Right lobe of liver (tissue), 6 donors: ENCODE results near the gene PAQR6. TPM values are rescaled to one million over a fixed set of nuclear protein-coding genes. Genes with fewer than 3 reads are reported as not detected.

Experiments used
- ATAC-seq, 4 donors: fragments of 200-7000 bp; cut with Tn5 transposase; one replicate each; pipeline ENCODE4 v1.9.1; 2020; ENCODE audit warnings: mild to moderate bottlenecking in 4 of 4, moderate library complexity in 4 of 4
- DNase-seq, 3 donors: peaks; one replicate each; pipeline ENCODE4 v3.0.0-alpha.2; 2020
- H3K27ac ChIP-seq, 3 donors: fragments of 200-600 bp; one replicate each; pipeline ENCODE4 v1.8.0; 2022
- H3K27me3 ChIP-seq, 2 donors: fragments of 200-600 bp; one replicate each; pipeline ENCODE4 v1.8.0; 2022
- H3K36me3 ChIP-seq, 4 donors: fragments of 200-600 bp; sonication (generic) in 1 of 4; one replicate each; pipeline versions ENCODE4 v1.5.1 to v1.8.0; 2017 to 2022; ENCODE audit warnings: control low read depth in 1 of 4
- H3K4me1 ChIP-seq, 4 donors: fragments of 200-600 bp; sonication (generic) in 1 of 4; one replicate each; pipeline versions ENCODE4 v1.5.1 to v1.8.0; 2017 to 2022; ENCODE audit warnings: control low read depth in 1 of 4
- H3K4me3 ChIP-seq, 3 donors: fragments of 200-600 bp; one replicate each; pipeline ENCODE4 v1.8.0; 2022
- H3K9me3 ChIP-seq, 4 donors: fragments of 200-600 bp; sonication (generic) in 1 of 4; one replicate each; pipeline versions ENCODE4 v1.5.1 to v1.8.0; 2017 to 2022; ENCODE audit warnings: control low read depth in 1 of 4
- POLR2A ChIP-seq: fragments of 450-650 bp; IDR thresholded peaks from one replicate; pipeline ENCODE4 v1.6.1; 2017; ENCODE audit warnings: antibody characterized with exemption, mild to moderate bottlenecking
- WGBS: methylation state at CpG from one replicate; pipeline ENCODE4 v1.1.6; 2018; ENCODE audit warnings: low coverage, low lambda C conversion rate; ENCODE audit not compliant: insufficient coverage; ENCODE audit errors: missing lambda C conversion rate; 5-methylcytosine and 5-hydroxymethylcytosine counted together
- intact Hi-C, 2 donors: fragments of 100-400 bp; cut with DNase I; formaldehyde crosslinking; loops; one replicate each; pipeline versions ENCODE4 v1.11.2 to v1.14.1; 2022
- total RNA-seq, 6 experiments: library from RNA; depleted of rRNA in 2 of 6; stranded (reverse); fragments of >200 nt in 2 of 6; fragmentation: NEBNext Ultra II Directional in 3 of 6; extraction: Animal tissue kit (Norgen Biotek cat#: 25700) in 3 of 6; gene quantifications; one replicate each; pipeline versions ENCODE4 v1.1.0 to v1.2.4, GENCODE V29; 2016 to 2023
- TF ChIP-seq, protein P1 (sequence below), 4 donors: fragments of 200-600 bp in 3 of 4; fragments of 450-650 bp in 1 of 4; IDR thresholded peaks; one replicate each; pipeline versions ENCODE4 v1.5.1 to v1.8.0; 2016 to 2022; ENCODE audit warnings: antibody characterized with exemption in 4 of 4, mild to moderate bottlenecking in 2 of 4
- donor health status: DM: no; HTN: yes; CAD: no.
- donor health status: DM: no; HTN: no; CAD: no.
- donor health status: DM: no; HTN: no; CAD: no.
- donor health status: DM: no; HTN: yes; CAD: no.
- donor health status: DM: no; HTN: yes; CAD: no.

The PAQR6 gene
- total RNA-seq, 6 experiments from 2014 or later, result 0.43 to 4.0 (median 1.1) TPM

DNA sequence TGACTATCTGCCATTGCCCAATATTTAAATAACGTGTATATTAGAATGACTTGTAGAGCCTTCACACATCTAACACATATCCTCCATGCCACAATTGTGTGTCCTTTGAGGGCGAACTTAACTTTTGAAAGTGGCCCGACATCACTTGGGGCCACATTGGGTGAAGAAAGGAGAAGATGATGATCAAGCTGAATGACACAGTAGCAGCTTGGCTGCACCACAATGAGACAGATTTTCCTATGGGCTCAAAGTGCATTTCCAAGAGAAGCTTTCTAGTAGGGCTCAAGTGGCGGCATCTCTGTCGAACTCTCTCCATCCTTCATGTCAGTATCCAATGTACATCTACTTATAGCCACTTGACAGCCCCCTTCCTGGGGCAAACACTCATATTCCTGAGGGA is 9.6 kb downstream of the PAQR6 start:
- no peak for DNase-seq
- Histone ChIP-seq H3K27ac (no peak overlapping the region), H3K4me1 (no peaks in the 10 kb centered on the region), H3K9me3 (no peaks in the 10 kb centered on the region), H3K36me3 (peaks cover 0 to 49% (median 23%) of the 10 kb centered on the region in 4 donors), H3K27me3 (no peaks in the 10 kb centered on the region), H3K4me3 (no peak overlapping the region)
- ATAC-seq, result no peak
- TF ChIP-seq, protein P1, sequence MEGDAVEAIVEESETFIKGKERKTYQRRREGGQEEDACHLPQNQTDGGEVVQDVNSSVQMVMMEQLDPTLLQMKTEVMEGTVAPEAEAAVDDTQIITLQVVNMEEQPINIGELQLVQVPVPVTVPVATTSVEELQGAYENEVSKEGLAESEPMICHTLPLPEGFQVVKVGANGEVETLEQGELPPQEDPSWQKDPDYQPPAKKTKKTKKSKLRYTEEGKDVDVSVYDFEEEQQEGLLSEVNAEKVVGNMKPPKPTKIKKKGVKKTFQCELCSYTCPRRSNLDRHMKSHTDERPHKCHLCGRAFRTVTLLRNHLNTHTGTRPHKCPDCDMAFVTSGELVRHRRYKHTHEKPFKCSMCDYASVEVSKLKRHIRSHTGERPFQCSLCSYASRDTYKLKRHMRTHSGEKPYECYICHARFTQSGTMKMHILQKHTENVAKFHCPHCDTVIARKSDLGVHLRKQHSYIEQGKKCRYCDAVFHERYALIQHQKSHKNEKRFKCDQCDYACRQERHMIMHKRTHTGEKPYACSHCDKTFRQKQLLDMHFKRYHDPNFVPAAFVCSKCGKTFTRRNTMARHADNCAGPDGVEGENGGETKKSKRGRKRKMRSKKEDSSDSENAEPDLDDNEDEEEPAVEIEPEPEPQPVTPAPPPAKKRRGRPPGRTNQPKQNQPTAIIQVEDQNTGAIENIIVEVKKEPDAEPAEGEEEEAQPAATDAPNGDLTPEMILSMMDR (IDR thresholded peaks at IDR 0.05), result no peak
- TF ChIP-seq POLR2A, result no peak
- WGBS, result 86% methylated on average over 4 of the region's 5 CpGs
- intact Hi-C loops, result no loop called here

- DNase-seq (no peak), ATAC-seq (no peak)
- TF ChIP-seq, protein P1 (IDR thresholded peaks at IDR 0.05), result no peak
- TF ChIP-seq POLR2A, result no peak
- H3K4me1 ChIP-seq, result no peaks in the 10 kb centered on the region
- H3K9me3 ChIP-seq, result no peaks in the 10 kb centered on the region
- 96% methylated on average over 4 of the region's 12 CpGs for WGBS
- no peak overlapping the region for H3K27ac ChIP-seq
- intact Hi-C loops, result no loop called here
- H3K27me3 ChIP-seq, result no peaks in the 10 kb centered on the region
- peaks cover 0 to 49% (median 23%) of the 10 kb centered on the region in 4 donors for H3K36me3 ChIP-seq
- H3K4me3 ChIP-seq, result no peak overlapping the region
Observed at GRCh38 chr1:156236164-156236563, 11.7 kb downstream of the PAQR6 start.

- H3K36me3 ChIP-seq, result peaks cover 0 to 38% (median 21%) of the 10 kb centered on the region in 4 donors
- no peak for ATAC-seq
- intact Hi-C loops, result no loop called here
Observed at GRCh38 chr1:156233426-156234127, 14.3 kb downstream of the PAQR6 start.

DNA sequence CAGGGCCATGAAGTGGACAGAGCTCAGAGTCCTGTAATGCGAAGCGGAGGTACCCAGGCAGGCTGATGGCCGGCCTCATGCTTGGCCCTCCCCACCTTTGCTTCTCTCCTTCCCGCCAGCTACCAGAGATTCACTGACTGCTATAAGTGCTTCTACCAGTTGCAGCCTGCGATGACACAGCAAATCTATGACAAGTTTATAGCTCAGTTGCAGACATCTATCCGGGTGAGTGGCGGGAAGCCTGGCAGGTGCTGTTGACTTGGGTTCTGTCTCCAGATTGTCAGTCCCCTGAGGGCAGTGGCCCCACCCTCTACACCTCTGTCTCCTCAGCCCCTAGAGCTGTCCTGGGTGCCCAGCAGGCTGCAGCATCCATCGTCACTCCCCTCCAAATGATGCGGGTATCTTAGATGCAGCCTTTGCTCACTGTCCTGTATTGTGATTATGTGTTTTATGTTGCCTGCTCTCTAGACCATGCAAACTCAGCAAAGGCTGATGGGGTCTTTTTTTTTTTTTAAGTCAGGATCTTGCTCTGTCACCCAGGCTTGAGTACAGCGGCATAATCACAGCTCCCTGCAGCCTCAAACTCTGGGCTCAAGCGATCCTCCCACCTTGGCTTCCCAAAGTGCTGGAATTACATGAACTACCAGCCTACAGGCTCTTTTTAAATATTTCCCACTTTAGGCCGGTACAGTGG is 15.5 kb downstream of the PAQR6 start:
- intact Hi-C loops, result no loop called here
- Histone ChIP-seq H3K4me3 (no peak overlapping the region), H3K27me3 (no peaks in the 10 kb centered on the region), H3K4me1 (no peaks in the 10 kb centered on the region), H3K27ac (no peak overlapping the region), H3K36me3 (peaks cover 0 to 29% (median 14%) of the 10 kb centered on the region in 4 donors), H3K9me3 (no peaks in the 10 kb centered on the region)
- DNase-seq (no peak), ATAC-seq (no peak)
- TF ChIP-seq, protein P1 (IDR thresholded peaks at IDR 0.05), result no peak
- TF ChIP-seq POLR2A, result no peak
- 100% methylated on average over 2 of the region's 12 CpGs for WGBS

More at GRCh38 chr1:156233426-156234127, 14.3 kb downstream of the PAQR6 start:
- H3K4me3 ChIP-seq, result no peak overlapping the region
- WGBS, result 88% methylated on average over 5 of the region's 5 CpGs
- H3K9me3 ChIP-seq, result no peaks in the 10 kb centered on the region
- TF ChIP-seq, protein P1 (IDR thresholded peaks at IDR 0.05), result no peak
- TF ChIP-seq POLR2A, result no peak
- no peaks in the 10 kb centered on the region for H3K4me1 ChIP-seq
- no peak for DNase-seq
- H3K27ac ChIP-seq, result no peak overlapping the region
- H3K27me3 ChIP-seq, result no peaks in the 10 kb centered on the region
